ENCODE data around the gene CCDC191.

CCDC191 gene

DNA sequence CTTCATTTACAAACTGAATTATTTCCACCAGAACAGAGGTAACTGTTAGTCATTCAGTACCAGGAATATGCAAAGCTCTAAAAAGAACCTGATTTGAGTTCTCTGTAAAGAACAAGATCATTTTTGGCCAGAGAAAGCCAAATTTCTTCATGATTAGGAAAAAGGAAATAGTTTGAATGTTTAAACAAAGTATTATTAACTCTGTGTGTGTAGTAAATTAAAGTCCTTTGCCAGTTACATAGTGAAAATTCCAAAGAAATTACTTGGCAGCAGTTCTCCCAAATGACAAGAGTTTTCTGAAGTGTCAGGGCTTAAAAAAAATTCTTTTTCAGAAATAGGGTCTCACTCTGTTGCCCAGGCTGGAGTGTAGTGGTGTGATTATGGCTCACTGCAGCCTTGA, 24.7 kb upstream of the CCDC191 start:
- Histone ChIP-seq H3K27me3 (ENCODE audit: insufficient read depth, low read depth) (no peaks in the 10 kb centered on the region), H3K4me2 (no peak overlapping the region), H3K79me2 (ENCODE audit: insufficient read depth, low read depth) (no peaks in the 10 kb centered on the region), H4K20me1 (ENCODE audit: insufficient read depth) (no peaks in the 10 kb centered on the region), H2AFZ (ENCODE audit: low read depth) (no peak overlapping the region), H3K27ac (no peak overlapping the region), H3K36me3 (ENCODE audit: insufficient read depth) (peaks cover 28% of the 10 kb centered on the region; the same call in 1 of the 2 replicates), H3K9ac (no peak overlapping the region), H3K4me1 (ENCODE audit: low read depth, poor library complexity, severe bottlenecking) (no peaks in the 10 kb centered on the region), H3K4me3 (IDR thresholded peaks at IDR 0.05; ENCODE audit: insufficient read depth, low read depth, low read length) (no peak overlapping the region)
- TF ChIP-seq, protein P1, sequence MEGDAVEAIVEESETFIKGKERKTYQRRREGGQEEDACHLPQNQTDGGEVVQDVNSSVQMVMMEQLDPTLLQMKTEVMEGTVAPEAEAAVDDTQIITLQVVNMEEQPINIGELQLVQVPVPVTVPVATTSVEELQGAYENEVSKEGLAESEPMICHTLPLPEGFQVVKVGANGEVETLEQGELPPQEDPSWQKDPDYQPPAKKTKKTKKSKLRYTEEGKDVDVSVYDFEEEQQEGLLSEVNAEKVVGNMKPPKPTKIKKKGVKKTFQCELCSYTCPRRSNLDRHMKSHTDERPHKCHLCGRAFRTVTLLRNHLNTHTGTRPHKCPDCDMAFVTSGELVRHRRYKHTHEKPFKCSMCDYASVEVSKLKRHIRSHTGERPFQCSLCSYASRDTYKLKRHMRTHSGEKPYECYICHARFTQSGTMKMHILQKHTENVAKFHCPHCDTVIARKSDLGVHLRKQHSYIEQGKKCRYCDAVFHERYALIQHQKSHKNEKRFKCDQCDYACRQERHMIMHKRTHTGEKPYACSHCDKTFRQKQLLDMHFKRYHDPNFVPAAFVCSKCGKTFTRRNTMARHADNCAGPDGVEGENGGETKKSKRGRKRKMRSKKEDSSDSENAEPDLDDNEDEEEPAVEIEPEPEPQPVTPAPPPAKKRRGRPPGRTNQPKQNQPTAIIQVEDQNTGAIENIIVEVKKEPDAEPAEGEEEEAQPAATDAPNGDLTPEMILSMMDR (conservative IDR thresholded peaks at IDR 0.05; ENCODE audit: low read depth, low read length) = no peak

DNA sequence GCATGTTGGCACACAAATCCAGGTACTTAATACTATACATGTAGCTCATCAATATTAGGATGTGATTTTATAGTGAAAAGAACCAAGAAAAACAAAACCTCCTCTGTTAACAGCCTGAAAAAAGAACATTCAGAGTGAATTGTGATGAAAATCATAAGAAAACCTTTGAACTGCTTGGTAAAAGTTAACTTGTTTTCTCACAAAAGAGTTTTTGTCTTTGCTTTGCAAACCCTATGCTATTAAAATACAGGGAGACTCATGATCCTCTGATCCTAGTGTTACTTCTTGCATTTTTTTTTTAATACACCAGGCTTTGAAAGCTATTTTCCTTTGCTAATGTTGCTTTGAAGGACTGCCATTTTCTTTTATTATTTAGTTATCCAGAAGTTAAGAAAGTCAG, 23.9 kb upstream of the CCDC191 start:
- no peak overlapping the region for H3K27ac ChIP-seq
- peaks cover 33% of the 10 kb centered on the region; the same call in 1 of the 2 replicates for H3K36me3 ChIP-seq (ENCODE audit: insufficient read depth)
- no peak overlapping the region for H3K4me2 ChIP-seq
- TF ChIP-seq, protein P1 (conservative IDR thresholded peaks at IDR 0.05; ENCODE audit: low read depth, low read length) = no peak
- no peak overlapping the region for H2AFZ ChIP-seq (ENCODE audit: low read depth)
- H3K4me1 ChIP-seq (ENCODE audit: low read depth, poor library complexity, severe bottlenecking) = no peaks in the 10 kb centered on the region
- H3K9ac ChIP-seq = no peak overlapping the region
- H4K20me1 ChIP-seq (ENCODE audit: insufficient read depth) = 0 out of 2 replicates have a peak, but pooled peaks cover 4% of the 10 kb centered on the region
- no peak overlapping the region for H3K4me3 ChIP-seq (IDR thresholded peaks at IDR 0.05; ENCODE audit: insufficient read depth, low read depth, low read length)
- no peaks in the 10 kb centered on the region for H3K79me2 ChIP-seq (ENCODE audit: insufficient read depth, low read depth)
- no peaks in the 10 kb centered on the region for H3K27me3 ChIP-seq (ENCODE audit: insufficient read depth, low read depth)

DNA sequence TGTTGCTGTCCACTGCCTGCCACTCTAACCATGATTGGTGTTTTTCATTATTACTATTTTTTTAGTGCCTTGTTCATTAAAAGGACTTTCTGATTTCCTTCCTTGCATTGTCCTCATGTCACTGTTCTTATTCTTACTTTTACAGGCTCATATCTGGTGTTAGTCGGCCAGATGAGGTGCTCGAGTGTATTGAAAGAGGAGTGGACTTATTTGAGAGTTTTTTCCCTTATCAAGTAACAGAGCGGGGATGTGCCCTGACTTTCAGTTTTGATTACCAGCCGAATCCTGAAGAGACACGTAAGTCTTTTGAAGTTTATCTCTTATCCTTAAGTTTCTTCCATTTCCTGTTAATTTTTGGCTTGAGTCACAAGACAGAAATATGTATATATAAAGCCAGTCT, 23.4 kb upstream of the CCDC191 start:
- peaks cover 32% of the 10 kb centered on the region; the same call in 1 of the 2 replicates for H3K36me3 ChIP-seq (ENCODE audit: insufficient read depth)

GRCh38 chr3:114078126-114078525, 21.8 kb upstream of the CCDC191 start:
- H3K36me3 ChIP-seq (ENCODE audit: insufficient read depth) = peaks cover 28% of the 10 kb centered on the region; the same call in 1 of the 2 replicates
- no peak overlapping the region for H3K4me3 ChIP-seq (IDR thresholded peaks at IDR 0.05; ENCODE audit: insufficient read depth, low read depth, low read length)
- no peak overlapping the region for H3K4me2 ChIP-seq
- TF ChIP-seq, protein P1 (conservative IDR thresholded peaks at IDR 0.05; ENCODE audit: low read depth, low read length) = no peak
- no peaks in the 10 kb centered on the region; the same call in 1 of the 2 replicates for H3K79me2 ChIP-seq (ENCODE audit: insufficient read depth, low read depth)
- H2AFZ ChIP-seq (ENCODE audit: low read depth) = no peak overlapping the region
- no peaks in the 10 kb centered on the region for H3K27me3 ChIP-seq (ENCODE audit: insufficient read depth, low read depth)
- no peak overlapping the region for H3K27ac ChIP-seq
- 0 out of 2 replicates have a peak, but pooled peaks cover 4% of the 10 kb centered on the region for H4K20me1 ChIP-seq (ENCODE audit: insufficient read depth)
- H3K9ac ChIP-seq = no peak overlapping the region
- no peaks in the 10 kb centered on the region for H3K4me1 ChIP-seq (ENCODE audit: low read depth, poor library complexity, severe bottlenecking)

More for the DNA sequence above, 23.4 kb upstream of the CCDC191 start:
- Histone ChIP-seq H4K20me1 (ENCODE audit: insufficient read depth) (0 out of 2 replicates have a peak, but pooled peaks cover 4% of the 10 kb centered on the region), H3K4me1 (ENCODE audit: low read depth, poor library complexity, severe bottlenecking) (no peaks in the 10 kb centered on the region), H3K9ac (no peak overlapping the region), H3K79me2 (ENCODE audit: insufficient read depth, low read depth) (no peaks in the 10 kb centered on the region; the same call in 1 of the 2 replicates), H3K4me2 (no peak overlapping the region), H3K27me3 (ENCODE audit: insufficient read depth, low read depth) (no peaks in the 10 kb centered on the region), H2AFZ (ENCODE audit: low read depth) (no peak overlapping the region), H3K27ac (no peak overlapping the region), H3K4me3 (IDR thresholded peaks at IDR 0.05; ENCODE audit: insufficient read depth, low read depth, low read length) (no peak overlapping the region)
- TF ChIP-seq, protein P1 (conservative IDR thresholded peaks at IDR 0.05; ENCODE audit: low read depth, low read length) = no peak

Data from KMS-11 (cell line).